Measurements from ENCODE around the gene KRTAP9-9. TPM values are rescaled to one million over a fixed set of nuclear protein-coding genes. Genes with fewer than 3 reads are reported as not detected.

The KRTAP9-9 gene
- total and polyA plus RNA-seq, 2 experiments from 2014 or later = not detected

DNA sequence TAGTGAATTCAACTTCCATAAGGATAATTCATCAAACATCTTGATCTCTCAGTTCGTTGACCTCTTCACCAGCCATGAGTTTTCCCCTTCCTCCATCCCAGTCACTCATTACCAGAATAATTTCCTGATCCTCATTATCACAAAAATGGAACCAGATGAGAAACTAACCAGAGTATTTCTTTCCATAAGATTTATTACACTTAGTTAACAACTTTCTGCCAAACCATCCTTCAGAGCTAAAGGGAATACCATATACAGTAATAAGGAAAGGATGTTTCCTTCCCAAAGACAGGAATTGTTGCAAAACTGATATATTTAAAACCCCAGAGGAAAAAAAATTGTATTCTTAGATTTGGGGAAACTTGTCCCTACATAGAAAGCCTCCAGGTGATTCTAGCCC, 38.8 kb downstream of the KRTAP9-9 start:
- no peak for DNase-seq
- Histone ChIP-seq H3K9me2 (ENCODE audit: insufficient read depth) (no peaks in the 10 kb centered on the region), H3K27me3 (replicated peaks; ENCODE audit: insufficient read depth) (no peaks in the 10 kb centered on the region), H3K4me2 (ENCODE audit: unreplicated experiment) (no peak overlapping the region), H3F3A (ENCODE audit: insufficient read depth) (no peaks in the 10 kb centered on the region), H3K9me3 (ENCODE audit: low read depth) (no peaks in the 10 kb centered on the region), H3K36me3 (ENCODE audit: low read depth) (no peaks in the 10 kb centered on the region), H2AFZ (no peak overlapping the region), H3K27ac (no peak overlapping the region), H3K9ac (no peak overlapping the region), H3K4me1 (ENCODE audit: insufficient read depth) (no peaks in the 10 kb centered on the region), H3K79me2 (ENCODE audit: insufficient read depth) (no peaks in the 10 kb centered on the region), H3K4me3 (no peak overlapping the region), H4K20me1 (ENCODE audit: insufficient read depth) (no peaks in the 10 kb centered on the region)
- in situ Hi-C loops (cut with MboI) = no loop called here
- TF ChIP-seq EZH2 (IDR thresholded peaks at IDR 0.05; ENCODE audit: insufficient read depth, poor library complexity, severe bottlenecking) = no peak
- no peak for TF ChIP-seq EZH2phosphoT487 (IDR thresholded peaks at IDR 0.05; ENCODE audit: insufficient read depth, low read depth)
- 18 to 19% methylated on average over 1 of the region's 1 CpG for WGBS, 2 experiments (ENCODE audit: low coverage in 1 of 2, low lambda C conversion rate in 2 of 2, missing lambda C conversion rate in 2 of 2)

DNA sequence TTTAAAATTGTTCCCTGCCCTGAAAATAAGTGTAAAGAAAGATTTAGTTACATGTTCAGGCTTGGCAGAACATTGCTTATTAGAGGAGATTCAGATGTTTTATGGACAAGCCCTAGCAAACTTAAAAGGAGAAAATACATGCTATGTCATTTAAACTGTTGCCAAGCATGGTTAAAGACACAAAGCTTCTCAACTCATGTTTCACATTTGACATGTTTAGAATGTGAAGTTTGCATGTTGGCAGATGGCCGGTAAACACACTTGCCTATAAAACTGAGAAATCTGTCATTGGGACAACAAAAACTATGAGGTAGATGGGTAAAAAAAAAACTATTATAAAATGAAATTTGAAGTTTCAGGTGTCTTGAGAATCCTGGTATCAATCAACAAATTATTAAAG, 41.7 kb downstream of the KRTAP9-9 start:
- no peaks in the 10 kb centered on the region for H3K9me3 ChIP-seq (ENCODE audit: low read depth)
- H4K20me1 ChIP-seq (ENCODE audit: insufficient read depth) = no peaks in the 10 kb centered on the region
- no peaks in the 10 kb centered on the region for H3K27me3 ChIP-seq (replicated peaks; ENCODE audit: insufficient read depth)
- H3K27ac ChIP-seq = no peak overlapping the region
- WGBS, 2 experiments (ENCODE audit: low coverage in 1 of 2, low lambda C conversion rate in 2 of 2, missing lambda C conversion rate in 2 of 2) = 50 to 52% methylated on average over 1 of the region's 1 CpG
- H3K79me2 ChIP-seq (ENCODE audit: insufficient read depth) = no peaks in the 10 kb centered on the region
- no peak overlapping the region for H2AFZ ChIP-seq
- H3F3A ChIP-seq (ENCODE audit: insufficient read depth) = no peaks in the 10 kb centered on the region
- DNase-seq = no peak
- in situ Hi-C loops (cut with MboI) = no loop called here
- H3K4me1 ChIP-seq (ENCODE audit: insufficient read depth) = no peaks in the 10 kb centered on the region
- H3K4me3 ChIP-seq = no peak overlapping the region
- H3K9me2 ChIP-seq (ENCODE audit: insufficient read depth) = no peaks in the 10 kb centered on the region
- H3K36me3 ChIP-seq (ENCODE audit: low read depth) = no peaks in the 10 kb centered on the region
- no peak overlapping the region for H3K4me2 ChIP-seq (ENCODE audit: unreplicated experiment)
- no peak overlapping the region for H3K9ac ChIP-seq
- TF ChIP-seq EZH2phosphoT487 (IDR thresholded peaks at IDR 0.05; ENCODE audit: insufficient read depth, low read depth) (no peak), EZH2 (IDR thresholded peaks at IDR 0.05; ENCODE audit: insufficient read depth, poor library complexity, severe bottlenecking) (no peak)

DNA sequence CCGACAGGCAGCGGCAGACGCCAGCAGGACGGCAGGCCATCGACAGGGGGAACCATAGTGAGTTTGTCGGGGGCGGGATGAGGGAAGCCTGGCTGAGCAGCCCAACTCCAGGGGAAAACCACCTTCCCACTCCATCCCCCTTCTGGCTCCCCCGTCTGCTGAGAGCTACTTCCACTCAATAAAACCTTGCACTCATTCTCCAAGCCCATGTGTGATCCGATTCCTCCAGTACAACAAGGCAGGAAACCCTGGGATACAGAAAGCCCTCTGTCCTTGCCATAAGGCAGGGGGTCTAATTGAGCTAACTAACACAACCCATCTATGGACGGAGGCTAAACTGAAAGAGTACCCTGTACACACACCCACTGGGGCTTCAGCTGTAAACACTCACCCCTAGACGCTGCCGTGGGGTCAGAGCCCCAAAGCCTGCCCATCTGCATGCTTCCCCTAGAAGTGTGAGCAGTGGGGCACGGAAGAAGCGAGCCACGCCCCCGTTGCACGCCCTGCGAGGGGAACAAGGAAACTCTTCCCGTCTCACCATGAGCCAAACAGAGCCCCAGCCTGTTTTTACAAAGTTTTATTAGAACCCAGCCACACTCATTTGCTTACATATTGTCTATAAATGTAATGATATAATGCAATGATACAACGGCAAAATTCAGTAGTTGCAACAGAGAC, 43.4 kb downstream of the KRTAP9-9 start:
- Histone ChIP-seq H3F3A (ENCODE audit: insufficient read depth) (no peaks in the 10 kb centered on the region), H3K9me2 (ENCODE audit: insufficient read depth) (no peaks in the 10 kb centered on the region), H3K79me2 (ENCODE audit: insufficient read depth) (no peaks in the 10 kb centered on the region), H3K4me1 (ENCODE audit: insufficient read depth) (no peaks in the 10 kb centered on the region), H3K9ac (no peak overlapping the region), H3K27me3 (replicated peaks; ENCODE audit: insufficient read depth) (no peaks in the 10 kb centered on the region), H3K4me2 (ENCODE audit: unreplicated experiment) (no peak overlapping the region), H4K20me1 (ENCODE audit: insufficient read depth) (no peaks in the 10 kb centered on the region), H3K9me3 (ENCODE audit: low read depth) (no peaks in the 10 kb centered on the region), H3K4me3 (no peak overlapping the region), H2AFZ (no peak overlapping the region), H3K27ac (no peak overlapping the region), H3K36me3 (ENCODE audit: low read depth) (no peaks in the 10 kb centered on the region)
- in situ Hi-C loops (cut with MboI) = no loop called here
- no peak for DNase-seq
- no peak for TF ChIP-seq EZH2phosphoT487 (IDR thresholded peaks at IDR 0.05; ENCODE audit: insufficient read depth, low read depth)
- no peak for TF ChIP-seq EZH2 (IDR thresholded peaks at IDR 0.05; ENCODE audit: insufficient read depth, poor library complexity, severe bottlenecking)
- WGBS, 2 experiments (ENCODE audit: low coverage in 1 of 2, low lambda C conversion rate in 2 of 2, missing lambda C conversion rate in 2 of 2) = 91 to 93% methylated on average over 20 of the region's 20 CpGs

DNA sequence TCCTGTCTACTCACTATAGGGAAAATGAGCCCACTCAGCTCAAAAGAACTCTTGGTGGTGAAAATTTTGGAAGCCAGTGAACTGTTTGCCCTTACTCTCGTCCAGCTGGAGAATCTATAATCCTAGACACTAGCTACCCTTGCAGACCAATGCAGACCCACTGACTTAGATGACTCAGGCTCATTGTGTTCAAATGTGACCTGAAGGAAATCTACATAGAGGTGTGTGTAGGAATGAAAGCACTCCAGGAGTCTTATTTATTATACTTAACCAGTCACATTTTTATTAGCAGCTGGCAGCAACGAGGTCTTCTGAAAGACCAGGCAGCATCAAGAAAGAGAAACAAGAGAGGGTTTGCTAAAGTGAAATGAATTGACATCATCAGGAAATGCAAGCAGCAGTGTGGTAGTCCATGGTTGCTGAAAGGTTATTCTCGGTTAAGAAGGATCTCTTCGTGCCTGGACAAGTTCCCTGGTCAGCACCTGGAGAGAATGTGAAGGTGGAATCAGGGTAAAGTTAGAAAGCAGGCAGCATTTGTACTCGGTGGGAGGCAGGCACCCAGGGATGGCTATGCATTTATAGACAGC, 46.1 kb downstream of the KRTAP9-9 start:
- Histone ChIP-seq H3K9ac (no peak overlapping the region), H3K36me3 (ENCODE audit: low read depth) (no peaks in the 10 kb centered on the region), H3K79me2 (ENCODE audit: insufficient read depth) (no peaks in the 10 kb centered on the region), H2AFZ (no peak overlapping the region), H3K4me2 (ENCODE audit: unreplicated experiment) (no peak overlapping the region), H3K27ac (no peak overlapping the region), H3K9me3 (ENCODE audit: low read depth) (no peaks in the 10 kb centered on the region), H3K4me1 (ENCODE audit: insufficient read depth) (no peaks in the 10 kb centered on the region), H3K27me3 (replicated peaks; ENCODE audit: insufficient read depth) (no peaks in the 10 kb centered on the region), H3K9me2 (ENCODE audit: insufficient read depth) (no peaks in the 10 kb centered on the region), H3F3A (ENCODE audit: insufficient read depth) (no peaks in the 10 kb centered on the region), H4K20me1 (ENCODE audit: insufficient read depth) (no peaks in the 10 kb centered on the region), H3K4me3 (no peak overlapping the region)
- in situ Hi-C loops (cut with MboI) = no loop called here
- TF ChIP-seq EZH2phosphoT487 (IDR thresholded peaks at IDR 0.05; ENCODE audit: insufficient read depth, low read depth) (no peak), EZH2 (IDR thresholded peaks at IDR 0.05; ENCODE audit: insufficient read depth, poor library complexity, severe bottlenecking) (no peak)
- WGBS, 2 experiments (ENCODE audit: low coverage in 1 of 2, low lambda C conversion rate in 2 of 2, missing lambda C conversion rate in 2 of 2) = 59 to 62% methylated on average over 5 of the region's 5 CpGs
- DNase-seq = no peak
